Kidney epithelial cell (primary cell): Measurements from ENCODE around the gene WDFY3. TPM values are rescaled to one million over a fixed set of nuclear protein-coding genes. Genes with fewer than 3 reads are reported as not detected.

Experiments used
- DNase-seq: peaks from one replicate; pipeline ENCODE4 v3.0.0-alpha.2; 2010; ENCODE audit warnings: low read depth
- H3K27me3 ChIP-seq: 2 replicates; pipeline ENCODE4 v1.6.0; 2011; ENCODE audit warnings: low read length; ENCODE audit not compliant: control insufficient read depth, insufficient read depth
- H3K36me3 ChIP-seq: 2 replicates; pipeline ENCODE4 v1.5.1; 2011; ENCODE audit warnings: low read length; ENCODE audit not compliant: control insufficient read depth, insufficient read depth
- H3K4me3 ChIP-seq: 2 replicates; pipeline ENCODE4 v1.5.1; 2011; ENCODE audit warnings: low read depth, mild to moderate bottlenecking, control low read depth, low read length
- CTCF ChIP-seq: IDR thresholded peaks from 2 replicates; pipeline ENCODE4 v1.5.1; 2011; ENCODE audit warnings: mild to moderate bottlenecking, moderate library complexity, low read length, control low read depth, inconsistent platforms; ENCODE audit not compliant: insufficient read depth, poor library complexity, severe bottlenecking
- total RNA-seq: library from RNA; depleted of rRNA; stranded (reverse); fragments of >200 nt; gene quantifications from 2 replicates; pipeline ENCODE4 v1.2.3, GENCODE V29; 2015

The WDFY3 gene
- total RNA-seq, 1 donor from 2014 or later: 54.4 TPM

GRCh38 chr4:84965553-84966381, 723 bp downstream of the WDFY3 start:
- no peaks in the 10 kb centered on the region for H3K27me3 ChIP-seq
- DNase-seq: no peak
- TF ChIP-seq CTCF: peak; percentile 11

GRCh38 chr4:84964995-84965552, 1.4 kb downstream of the WDFY3 start:
- TF ChIP-seq CTCF: no peak
- no peaks in the 10 kb centered on the region for H3K27me3 ChIP-seq
- DNase-seq: no peak
- H3K36me3 ChIP-seq: no peaks in the 10 kb centered on the region
- peak overlapping the region; percentile 93 for H3K4me3 ChIP-seq

More at GRCh38 chr4:84965553-84966381, 723 bp downstream of the WDFY3 start:
- H3K4me3 ChIP-seq: peak overlapping the region; percentile 93
- no peaks in the 10 kb centered on the region for H3K36me3 ChIP-seq

- TF ChIP-seq CTCF: no peak
- Histone ChIP-seq H3K36me3 (no peaks in the 10 kb centered on the region), H3K27me3 (no peaks in the 10 kb centered on the region), H3K4me3 (no peak overlapping the region)
- no peak for DNase-seq
Observed at GRCh38 chr4:84962102-84962501, 4.4 kb downstream of the WDFY3 start.

GRCh38 chr4:84958434-84958833, 8.1 kb downstream of the WDFY3 start:
- no peak for TF ChIP-seq CTCF
- no peaks in the 10 kb centered on the region for H3K27me3 ChIP-seq
- DNase-seq: no peak
- H3K4me3 ChIP-seq: no peak overlapping the region
- no peaks in the 10 kb centered on the region for H3K36me3 ChIP-seq

GRCh38 chr4:84957514-84958420, 8.7 kb downstream of the WDFY3 start:
- peak; percentile 70 for DNase-seq
- Histone ChIP-seq H3K27me3 (no peaks in the 10 kb centered on the region), H3K4me3 (no peak overlapping the region), H3K36me3 (no peaks in the 10 kb centered on the region)
- no peak for TF ChIP-seq CTCF
